ENCODE data around the gene KIAA1328.
A peak's percentile ranks its signal among the peaks of the same experiment; 100 is the strongest.
"Not testable (repeated sequence)": the region's sequence is repeated elsewhere in the genome, so short reads cannot be mapped to it uniquely, and the experiment has no call there.

Gene KIAA1328

DNA sequence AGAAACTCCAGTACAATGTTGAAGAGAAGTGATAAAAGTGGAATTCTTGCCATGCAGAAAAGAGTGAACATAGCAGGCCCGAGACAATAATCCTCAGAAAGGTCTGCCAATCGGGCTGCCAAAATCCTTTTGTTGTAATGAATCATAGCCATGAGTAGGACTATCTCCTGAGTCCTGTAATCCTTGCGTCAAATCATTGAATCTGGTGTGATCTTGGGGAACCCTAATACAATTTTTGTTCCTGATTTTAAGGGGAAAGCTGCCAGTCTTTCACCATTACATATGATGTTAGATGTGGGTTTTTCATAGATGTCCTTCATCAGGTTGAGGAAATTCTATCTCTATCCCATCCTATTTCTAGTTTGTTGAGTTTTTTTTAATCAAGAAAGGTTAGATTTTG, 2.4 kb upstream of the KIAA1328 start:
- no peak for DNase-seq

DNA sequence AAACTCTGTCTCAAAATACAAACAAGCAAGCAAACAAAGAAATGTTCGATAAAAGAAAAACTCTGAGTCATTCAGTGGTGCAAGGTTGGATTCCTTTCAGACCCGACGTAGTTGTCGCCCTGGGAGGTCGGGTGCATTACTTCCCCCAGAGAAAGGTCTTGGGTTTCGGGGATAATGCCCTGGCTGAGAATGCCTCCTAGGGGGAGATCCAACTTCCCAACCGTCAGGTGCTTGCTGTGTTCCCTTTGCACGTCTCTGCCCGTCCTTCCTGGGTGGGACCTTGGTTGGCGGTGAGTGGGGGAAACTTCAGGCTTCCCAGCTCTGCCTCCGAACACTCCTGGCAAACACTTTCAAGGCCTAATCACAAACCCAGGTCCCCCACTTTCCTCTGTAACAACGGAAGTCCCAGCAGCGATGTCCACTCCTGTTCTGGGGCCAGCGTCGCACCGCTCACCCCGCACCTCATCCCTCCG, 734 bp upstream of the KIAA1328 start:
- peak in 1 of 2 experiments; percentile 11 for DNase-seq

DNA sequence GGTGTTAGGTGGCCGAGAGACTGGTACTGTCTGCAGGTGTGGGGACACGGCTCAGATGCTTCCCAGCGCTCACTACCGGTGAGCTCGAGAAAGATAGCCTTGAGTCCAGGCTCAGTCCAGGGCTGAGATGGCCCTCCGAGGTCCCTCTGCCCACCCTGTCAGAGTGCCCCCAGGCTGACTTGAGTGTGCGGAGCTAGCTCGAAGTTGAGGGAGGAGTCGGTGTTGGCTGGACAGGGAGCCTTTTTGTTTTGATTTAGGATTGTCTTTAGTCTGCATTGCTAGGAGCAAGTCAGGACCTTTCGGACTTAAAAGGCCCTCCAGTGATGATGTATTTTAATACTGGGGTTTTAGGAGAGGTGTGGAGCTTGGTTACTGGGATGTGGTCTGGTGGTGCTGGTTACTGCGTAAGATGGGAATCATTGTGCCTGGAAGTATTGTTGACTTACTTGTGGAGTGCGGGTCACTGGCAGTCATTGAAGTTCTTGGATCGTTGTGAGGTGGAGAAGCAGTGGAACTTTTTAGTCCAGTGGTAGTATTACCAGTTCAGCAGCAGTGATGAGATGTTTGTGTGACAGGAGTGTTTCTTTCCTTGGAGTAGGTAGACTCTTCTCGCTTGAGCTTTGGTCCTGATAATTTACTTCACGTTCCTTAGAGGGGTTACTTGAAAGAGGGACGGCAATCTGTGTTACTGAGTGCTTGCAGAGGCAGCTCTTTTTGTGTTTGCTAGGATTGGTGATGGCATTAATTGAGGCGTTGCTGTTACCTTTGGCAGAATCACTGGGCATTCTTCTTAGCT, 633 bp downstream of the KIAA1328 start:
- no peak for DNase-seq

DNA sequence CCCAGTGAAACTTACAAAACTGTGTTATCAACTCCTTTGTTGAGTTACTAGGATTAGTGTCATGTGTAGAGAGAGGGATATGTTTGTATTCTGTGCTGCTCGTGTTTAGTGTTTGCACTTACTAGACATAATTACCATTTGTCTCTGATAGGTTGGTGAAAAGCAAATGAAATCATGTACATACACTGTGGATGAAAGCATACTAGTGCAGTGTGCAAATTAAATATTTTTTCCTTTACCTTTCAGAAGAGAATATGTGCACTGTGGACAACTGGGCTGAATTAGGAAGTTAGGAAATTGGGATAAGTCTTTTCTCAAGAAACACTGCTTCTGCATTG, 1.2 kb downstream of the KIAA1328 start:
- no peak for DNase-seq

DNA sequence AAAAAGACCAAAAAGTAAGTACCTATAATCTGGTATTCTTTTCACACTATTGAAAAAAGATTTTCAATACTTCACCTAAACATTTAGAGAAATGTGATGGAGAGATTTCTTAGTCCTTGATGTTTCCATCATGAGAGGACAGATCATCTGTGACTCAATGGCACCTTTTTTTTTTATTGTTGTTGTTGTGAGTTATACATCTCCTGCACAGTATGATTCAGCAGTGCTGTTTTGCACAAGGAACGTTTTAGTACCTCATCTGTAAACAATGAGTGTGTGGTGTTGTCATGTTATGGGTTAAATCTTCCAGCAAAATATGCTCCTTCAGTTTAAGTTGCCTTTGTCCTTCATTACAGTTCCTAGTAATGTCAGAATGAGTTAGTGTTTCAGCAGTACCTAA, 2.2 kb downstream of the KIAA1328 start:
- no peak for DNase-seq

DNA sequence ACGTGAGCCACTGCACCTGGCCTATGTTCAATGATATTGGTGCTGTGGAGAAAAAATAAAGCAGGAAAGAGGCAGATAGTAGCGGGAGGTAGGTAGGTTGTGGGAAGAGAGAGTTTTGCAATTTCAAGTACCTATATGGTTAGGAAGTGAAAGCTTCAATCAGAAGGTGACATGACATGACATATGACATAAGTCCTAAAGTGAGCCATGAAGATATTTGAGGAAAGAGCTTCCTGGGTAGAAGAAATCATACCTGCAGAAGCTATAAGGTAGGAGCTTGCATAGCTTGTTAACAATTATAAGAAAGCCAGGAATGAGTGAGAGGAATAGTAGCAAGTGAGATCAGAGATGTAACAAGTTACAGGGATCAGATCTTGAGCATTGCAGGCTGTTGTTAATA, 4.2 kb downstream of the KIAA1328 start:
- DNase-seq: no peak

DNA sequence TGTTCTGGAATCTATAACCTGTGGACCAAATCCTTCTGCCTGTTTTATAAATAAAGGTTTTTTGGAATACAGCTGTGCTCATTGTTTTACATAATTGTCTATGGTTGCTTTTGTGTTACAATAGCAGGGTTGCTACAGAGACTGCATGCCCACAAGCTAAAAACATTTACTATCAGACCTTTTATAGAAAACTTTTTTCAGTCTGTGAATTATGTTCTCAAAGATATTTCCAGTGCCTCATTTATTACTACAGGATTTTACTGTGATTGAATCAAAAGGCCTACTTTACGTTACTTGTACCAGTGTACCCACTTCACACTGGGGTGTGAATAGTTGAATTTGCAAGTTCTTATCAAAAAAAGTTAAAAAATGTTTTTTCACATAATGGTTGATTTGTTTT, 7.0 kb downstream of the KIAA1328 start:
- no peak for DNase-seq

DNA sequence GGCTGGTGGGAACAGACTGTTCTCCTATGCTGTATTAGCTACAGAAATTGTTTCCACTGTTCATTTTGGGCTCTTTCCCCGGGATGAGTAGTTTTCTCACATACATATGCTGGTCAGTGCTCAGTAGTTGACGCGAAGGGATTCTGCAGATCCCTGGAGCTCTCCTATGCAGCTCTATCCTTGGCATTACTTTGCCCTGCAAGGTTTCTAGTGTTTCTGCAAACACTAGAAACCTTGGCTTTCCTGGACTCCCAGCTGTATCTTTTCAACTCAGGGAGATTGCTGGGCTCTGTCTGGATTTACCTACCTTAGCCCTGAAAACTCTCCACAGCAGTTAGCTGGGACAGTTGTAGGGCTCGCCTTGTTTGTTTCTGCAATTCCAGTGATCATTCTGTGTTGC, 10.9 kb downstream of the KIAA1328 start:
- no peak for DNase-seq

DNA sequence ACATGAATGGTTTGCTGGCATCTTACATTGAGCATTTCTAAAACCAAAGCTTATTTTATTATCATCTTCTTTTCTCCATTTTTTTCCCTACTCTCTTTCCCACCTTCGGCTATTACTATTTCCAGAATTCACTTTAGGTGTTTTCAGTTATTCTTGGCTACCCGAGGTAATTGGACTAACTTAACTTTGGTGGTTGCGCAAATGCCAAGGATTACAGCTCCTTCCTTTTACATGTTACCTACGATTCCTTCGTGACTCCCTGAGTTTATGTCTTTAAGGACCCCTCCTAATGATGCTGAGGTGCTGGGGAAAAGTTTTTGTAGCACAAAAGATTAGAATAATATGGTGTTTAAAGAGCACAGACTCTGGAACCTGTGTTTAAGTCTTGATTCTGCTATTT, 14.3 kb downstream of the KIAA1328 start:
- DNase-seq: no peak

DNA sequence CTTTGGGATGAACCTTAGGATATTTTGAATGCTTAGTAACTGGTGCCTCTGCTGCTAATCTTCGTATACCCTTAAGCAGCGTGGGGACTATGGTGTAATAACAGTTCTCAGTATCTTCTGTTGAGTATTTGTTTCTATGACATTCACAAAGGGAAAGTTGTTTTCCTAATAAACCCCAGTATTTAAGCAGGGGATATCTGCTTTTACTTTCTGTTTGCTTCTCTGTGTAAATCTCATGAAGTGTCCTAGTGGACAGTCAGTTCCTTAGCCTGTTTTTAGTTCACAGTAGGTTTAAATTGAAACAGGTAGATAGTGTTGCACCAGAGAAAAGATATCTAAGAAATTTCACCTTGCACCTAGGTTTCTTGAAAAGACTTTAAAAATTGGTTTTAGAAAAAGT, 14.9 kb downstream of the KIAA1328 start:
- no peak for DNase-seq

DNA sequence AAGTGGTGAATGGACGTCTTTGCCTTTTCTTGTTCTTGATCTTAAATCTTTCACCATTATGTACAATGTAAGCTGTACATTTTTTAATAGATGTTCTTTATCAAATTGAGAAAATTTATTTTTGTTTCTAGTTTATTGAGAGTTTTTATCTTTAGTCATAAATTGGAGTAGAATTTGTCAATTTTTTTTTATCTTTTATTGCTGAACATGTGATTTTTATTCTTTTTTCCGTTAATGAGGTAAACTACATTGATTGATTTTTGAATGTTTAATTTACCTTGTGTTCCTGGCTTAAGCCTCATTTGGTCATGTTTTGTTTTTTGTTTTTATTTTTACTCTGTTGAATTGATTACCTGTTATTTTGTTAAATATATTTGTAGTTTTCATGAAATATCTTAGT, 19.7 kb downstream of the KIAA1328 start:
- no peak for DNase-seq

DNA sequence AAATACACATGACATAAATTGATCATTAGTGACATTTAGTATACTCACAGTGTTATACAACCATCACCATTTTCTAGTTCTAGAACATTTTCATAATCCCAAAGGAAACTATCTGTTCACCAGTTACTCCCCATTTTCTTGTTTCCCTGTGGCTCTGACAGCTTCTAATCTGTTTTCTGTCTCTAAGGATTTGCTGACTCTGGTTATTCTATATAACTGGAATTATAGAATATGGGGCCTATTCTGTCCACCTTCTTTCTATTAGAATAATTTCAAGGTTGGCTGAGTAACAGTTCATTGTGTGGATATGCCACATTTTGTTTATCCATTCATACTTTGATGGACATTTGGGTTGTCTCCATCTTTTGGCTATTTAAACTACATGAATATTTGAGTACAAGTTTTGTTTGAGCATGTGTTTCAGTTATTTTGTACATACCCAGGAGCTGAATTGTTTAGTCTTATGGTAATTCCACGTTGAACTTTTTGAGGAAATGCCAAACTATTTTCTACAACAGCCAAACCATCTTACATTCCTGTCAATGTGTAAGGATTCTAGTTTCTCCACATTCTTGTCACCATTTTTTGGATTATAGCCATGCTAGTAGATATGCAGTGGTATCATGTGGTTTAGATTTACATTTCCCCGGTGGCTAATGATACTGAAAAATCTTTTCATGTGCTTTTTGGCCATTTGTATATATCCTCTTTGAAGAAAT, 20.5 kb downstream of the KIAA1328 start:
- DNase-seq: no peak

DNA sequence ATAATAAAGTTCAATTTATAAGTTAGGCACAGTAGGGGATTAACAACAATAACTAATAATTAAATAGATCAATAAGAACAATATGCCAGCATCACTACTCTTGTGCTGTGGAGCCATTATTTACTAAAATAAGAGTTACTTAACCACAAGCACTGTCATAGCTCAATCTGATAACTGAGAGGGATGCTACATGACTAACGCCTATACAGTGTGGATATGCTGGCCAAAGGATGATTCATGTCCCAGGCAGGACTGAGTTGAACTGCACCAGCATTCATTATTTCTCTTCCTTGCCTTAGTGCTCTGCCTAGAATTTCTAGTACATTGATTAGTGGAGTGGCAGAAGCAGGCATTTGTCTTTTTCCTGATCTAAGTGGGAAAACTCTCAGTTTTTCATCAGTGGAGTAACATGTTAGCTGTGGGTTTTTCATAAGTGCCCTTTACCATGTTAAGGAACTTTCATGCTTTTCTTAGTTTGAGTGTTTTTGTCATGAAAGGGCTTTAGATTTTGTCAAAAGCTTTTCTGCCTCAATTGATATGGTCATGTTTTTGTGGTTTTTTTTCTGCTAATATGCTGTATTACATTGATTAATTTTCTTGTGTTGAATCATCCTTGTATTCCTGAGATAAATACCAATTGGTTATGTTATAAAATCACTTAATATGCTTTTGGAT, 21.7 kb downstream of the KIAA1328 start:
- no peak for DNase-seq

DNA sequence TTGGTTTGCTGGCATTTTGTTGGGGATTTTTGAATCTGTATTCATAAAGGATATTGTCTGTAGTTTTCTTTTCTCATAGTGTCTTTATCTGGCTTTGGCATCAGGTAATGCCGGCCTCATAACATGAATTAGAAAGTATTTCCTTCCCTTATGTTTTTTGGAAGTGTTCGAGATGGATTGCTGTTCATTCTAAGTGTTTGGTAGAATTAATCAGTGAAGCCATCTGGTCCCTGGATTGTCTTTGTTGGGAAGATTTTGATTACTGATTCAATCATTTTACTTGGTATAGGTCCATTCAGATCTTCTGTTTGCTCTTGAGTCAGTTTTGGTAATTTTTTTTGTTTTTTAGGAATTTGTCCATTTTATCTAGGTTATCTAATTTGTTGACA, 22.3 kb downstream of the KIAA1328 start:
- DNase-seq: no peak

DNA sequence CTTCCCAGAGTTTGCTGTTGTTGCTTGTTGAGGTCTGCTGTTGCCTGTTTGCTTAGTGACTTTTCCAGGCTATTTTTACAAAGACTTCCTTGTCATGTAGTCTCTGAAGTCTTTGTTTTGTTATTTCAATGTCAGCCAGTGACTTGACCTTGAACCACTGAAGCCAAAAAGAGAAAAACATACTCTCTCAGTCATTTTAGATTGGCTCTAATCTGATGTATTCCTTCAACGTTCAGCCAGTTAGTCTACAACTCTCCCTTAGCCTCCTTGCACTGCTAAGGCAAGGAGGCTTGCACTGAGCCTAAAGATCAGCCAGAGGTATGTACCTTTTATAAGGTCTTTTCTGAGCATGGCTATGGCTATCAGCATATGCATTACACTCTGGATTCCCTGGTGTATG, 27.9 kb downstream of the KIAA1328 start:
- no peak for DNase-seq

DNA sequence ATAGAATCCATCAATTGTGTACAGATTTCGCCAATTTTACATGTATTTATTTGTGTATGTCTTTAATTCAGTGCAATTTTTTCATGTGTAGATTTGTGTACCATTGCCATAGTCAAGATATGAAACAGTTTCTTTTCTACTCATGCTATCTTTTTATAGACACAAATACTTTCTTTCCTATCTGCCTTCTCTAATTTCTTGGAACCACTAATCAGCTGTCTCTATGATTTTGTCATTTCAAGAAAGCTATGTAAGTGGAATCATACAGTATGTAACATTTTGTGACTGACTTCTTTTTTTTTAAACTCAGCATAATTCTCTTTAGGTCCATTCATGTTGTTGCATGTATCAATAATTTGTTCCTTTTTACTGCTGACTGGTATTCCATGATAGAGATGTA, 33.3 kb downstream of the KIAA1328 start:
- DNase-seq: no peak

DNA sequence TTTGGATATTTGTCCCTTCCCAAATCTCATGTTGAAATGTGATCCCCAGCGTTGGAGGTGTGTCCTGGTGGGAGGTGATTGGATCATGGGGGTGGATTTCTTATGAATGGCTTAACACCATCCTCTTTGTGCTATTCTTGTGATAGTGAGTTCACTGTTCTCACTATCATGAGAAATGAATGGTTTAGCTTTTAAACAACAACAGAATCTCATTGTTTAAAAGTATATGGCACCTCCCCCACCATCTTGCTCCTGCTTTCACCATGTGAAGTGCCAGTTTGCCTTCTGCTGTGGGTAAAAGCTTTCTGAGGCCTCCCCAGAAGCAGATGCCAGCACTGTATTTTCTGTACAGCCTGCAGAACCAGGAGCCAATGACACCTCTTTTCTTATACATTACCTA, 38.1 kb downstream of the KIAA1328 start:
- no peak for DNase-seq

DNA sequence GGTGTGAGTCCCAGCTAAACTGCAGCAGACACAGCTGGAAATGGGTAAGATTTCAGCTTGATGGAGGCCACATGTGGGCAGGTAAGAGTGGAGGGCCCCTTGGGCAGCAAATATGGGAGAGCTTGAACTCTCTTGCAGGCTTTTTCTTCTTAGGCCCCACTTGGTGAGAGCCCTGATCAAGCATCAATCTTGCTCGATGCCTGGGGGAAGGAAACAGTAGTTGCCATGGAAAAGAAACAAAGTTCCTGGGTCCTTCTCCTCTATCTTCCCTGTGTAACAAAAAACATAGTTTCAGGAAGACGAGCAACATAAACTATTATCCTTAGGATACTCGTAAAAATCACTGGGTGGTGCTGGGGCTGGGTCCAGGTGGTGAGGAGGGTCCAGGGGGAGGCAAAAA, 42.9 kb downstream of the KIAA1328 start:
- DNase-seq: no peak

DNA sequence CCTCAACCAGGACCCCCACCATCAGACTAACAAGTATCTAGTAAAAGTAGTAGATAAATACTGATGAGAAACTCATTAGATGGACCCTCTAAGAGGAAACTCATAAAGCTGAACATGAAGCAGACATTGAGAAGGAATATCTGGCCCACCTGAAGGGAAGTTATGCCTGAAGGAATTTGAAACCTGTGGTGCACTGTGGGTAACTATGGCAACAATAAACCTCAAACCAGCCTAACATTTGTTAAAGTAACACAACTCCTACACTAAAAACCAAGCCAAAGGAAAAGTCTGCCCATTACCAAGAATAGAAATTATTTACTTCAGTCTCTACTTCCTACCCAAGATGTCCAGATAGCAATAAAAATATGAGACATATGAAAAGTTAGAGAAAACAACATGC, 43.4 kb downstream of the KIAA1328 start:
- no peak for DNase-seq

DNA sequence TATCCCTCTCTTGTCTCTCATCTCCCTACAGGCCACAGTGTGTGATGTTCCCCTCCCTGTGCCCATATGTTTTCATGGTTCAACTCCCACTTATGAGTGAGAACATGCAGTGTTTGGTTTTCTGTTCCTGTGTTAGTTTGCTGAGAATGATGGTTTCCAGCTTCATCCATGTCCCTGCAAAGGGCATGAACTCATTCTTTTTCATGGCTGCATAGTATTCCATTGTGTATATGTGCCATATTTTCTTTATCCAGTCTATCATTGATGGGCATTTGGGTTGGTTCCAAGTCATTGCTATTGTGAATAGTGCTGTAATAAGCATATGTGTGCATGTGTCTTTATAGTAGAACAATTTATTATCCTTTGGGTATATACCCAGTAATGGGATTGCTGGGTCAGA, 44.9 kb downstream of the KIAA1328 start:
- not testable (repeated sequence) for DNase-seq

DNA sequence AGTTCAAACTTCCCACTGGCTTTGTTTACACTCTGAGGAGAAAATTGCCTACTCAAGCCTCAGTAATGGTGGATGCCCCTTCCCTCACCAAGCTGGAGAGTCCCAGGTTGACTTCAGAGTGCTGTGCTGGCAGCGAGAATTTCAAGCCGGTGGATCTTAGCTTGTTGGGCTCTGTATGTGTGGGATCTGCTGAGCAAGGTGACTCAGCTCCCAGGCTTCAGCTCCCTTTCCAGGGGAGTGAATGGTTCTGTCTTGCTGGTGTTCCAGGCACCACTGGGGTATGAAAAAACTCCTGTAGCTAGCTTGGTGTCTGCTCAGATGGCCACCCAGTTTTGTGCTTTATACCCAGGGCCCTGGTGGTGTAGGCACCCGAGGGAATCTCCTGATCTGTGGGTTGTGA, 50.9 kb downstream of the KIAA1328 start:
- not testable (repeated sequence) for DNase-seq

DNA sequence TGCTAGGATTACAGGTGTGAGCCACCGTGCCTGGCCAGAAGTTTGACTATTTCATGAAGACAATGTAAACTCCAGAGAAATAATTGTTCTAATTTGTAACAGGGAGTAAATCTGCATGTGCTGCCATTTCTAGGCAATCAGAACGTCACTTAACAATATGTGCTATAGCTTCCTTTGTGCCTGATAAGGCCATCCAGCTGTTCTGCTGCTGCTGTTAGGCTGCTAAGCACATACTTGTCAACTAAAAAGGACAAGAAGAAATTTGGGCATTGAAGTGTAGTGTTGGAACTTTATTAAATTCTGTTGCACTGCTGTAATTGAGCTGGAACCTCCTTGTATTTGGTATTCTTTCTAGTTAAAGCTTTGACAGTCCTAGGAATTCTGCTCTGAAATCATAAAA, 57.1 kb downstream of the KIAA1328 start:
- DNase-seq: no peak

DNA sequence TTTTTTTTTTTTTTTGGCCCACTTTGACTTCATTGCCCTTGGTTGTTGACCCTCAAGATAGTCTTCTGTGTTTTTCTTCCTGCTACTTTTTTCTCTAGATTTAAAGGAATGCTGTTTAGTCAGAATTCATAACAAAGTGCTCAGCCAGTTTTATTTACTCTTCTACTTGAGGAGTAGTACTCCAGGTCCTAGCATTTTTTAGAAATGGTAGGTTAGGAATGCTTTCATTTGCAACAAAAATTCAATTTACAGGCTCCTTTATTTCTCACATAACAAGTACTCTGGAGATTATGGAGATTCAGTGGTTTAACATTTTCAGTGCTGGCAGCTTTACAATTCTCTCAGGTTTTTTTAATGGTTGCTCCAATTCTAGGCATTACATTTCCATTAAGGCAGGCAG, 58.2 kb downstream of the KIAA1328 start:
- no peak for DNase-seq

DNA sequence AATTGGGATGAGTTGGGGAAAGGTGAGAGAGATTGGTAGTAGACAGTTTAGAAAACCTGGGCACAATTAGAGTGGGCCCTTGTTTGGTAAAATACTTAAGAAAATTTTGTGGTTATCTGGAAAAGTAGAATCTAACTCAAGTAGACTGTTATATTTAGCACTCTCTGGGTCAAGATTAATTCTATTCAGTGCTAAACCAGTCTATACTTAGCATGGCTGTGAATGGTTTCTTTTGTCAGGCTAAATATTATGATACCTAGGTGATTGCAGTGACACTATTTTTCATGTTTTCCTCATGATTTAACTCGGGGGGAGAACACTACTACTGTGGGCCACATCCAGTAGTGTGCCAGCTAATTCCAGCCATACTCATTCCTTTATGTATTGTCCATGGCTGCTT, 58.9 kb downstream of the KIAA1328 start:
- no peak for DNase-seq
